SU-DHL-6 (cell line): ENCODE measurements around the gene PRDM4.
A peak's percentile ranks its signal among the peaks of the same experiment; 100 is the strongest.

Experiments
- H2AFZ ChIP-seq: fragments of 200-600 bp; sonication (generic); 2 replicates; pipeline ENCODE4 v1.6.1; 2014; ENCODE audit warnings: low read depth, mild to moderate bottlenecking, moderate library complexity, mixed read lengths, antibody characterized with exemption, low read length; ENCODE audit not compliant: severe bottlenecking
- H3F3A ChIP-seq: fragments of 200-600 bp; shearing (Covaris generic); 2 replicates; pipeline ENCODE4 v1.6.0; 2016; ENCODE audit warnings: antibody characterized with exemption, mild to moderate bottlenecking; ENCODE audit not compliant: insufficient read depth
- H3K27ac ChIP-seq: fragments of 200-600 bp; sonication (generic); 2 replicates; pipeline ENCODE4 v1.5.1; 2016; ENCODE audit warnings: low read depth, mild to moderate bottlenecking, low read length, moderate library complexity, mixed read lengths
- H3K27me3 ChIP-seq: fragments of 200-600 bp; sonication (generic), shearing (Covaris generic); 2 replicates; pipeline ENCODE4 v1.6.0; 2014; ENCODE audit warnings: mild to moderate bottlenecking, low read length
- H3K36me3 ChIP-seq: fragments of 200-600 bp; sonication (generic); 2 replicates; pipeline ENCODE4 v1.6.1; 2014; ENCODE audit warnings: mild to moderate bottlenecking, low read length, mixed read lengths
- H3K4me2 ChIP-seq: fragments of 300-600, 200-600 bp; shearing (Covaris generic), sonication (generic); 2 replicates; pipeline ENCODE4 v1.6.0; 2014; ENCODE audit warnings: low read length, low read depth, mild to moderate bottlenecking; ENCODE audit not compliant: poor library complexity, severe bottlenecking
- H3K4me3 ChIP-seq: fragments of 200-600 bp; sonication (generic); 2 replicates; pipeline ENCODE4 v1.5.1; 2014; ENCODE audit warnings: antibody characterized with exemption, low read length, mild to moderate bottlenecking, mixed read lengths; ENCODE audit not compliant: insufficient read depth, poor library complexity, severe bottlenecking
- H3K79me2 ChIP-seq: fragments of 200-600 bp; sonication (generic); 2 replicates; pipeline ENCODE4 v1.6.1; 2014; ENCODE audit warnings: mild to moderate bottlenecking, low read length, moderate library complexity; ENCODE audit not compliant: insufficient read depth
- H3K9ac ChIP-seq: fragments of 200-600 bp; sonication (generic); 2 replicates; pipeline ENCODE4 v1.7.0; 2014; ENCODE audit warnings: mild to moderate bottlenecking, low read length
- H3K9me2 ChIP-seq: fragments of 200-600 bp; sonication (generic); replicated peaks from 2 replicates; pipeline ENCODE4 v1.6.1; 2014; ENCODE audit warnings: low read length; ENCODE audit not compliant: insufficient read depth
- H3K9me3 ChIP-seq: fragments of 200-600 bp; sonication (generic); 2 replicates; pipeline ENCODE4 v1.6.1; 2014; ENCODE audit warnings: low read length, mixed read lengths; ENCODE audit not compliant: insufficient read depth
- H4K20me1 ChIP-seq: fragments of 200-600 bp; sonication (generic); 2 replicates; pipeline ENCODE4 v1.6.1; 2014; ENCODE audit warnings: low read depth, mild to moderate bottlenecking, antibody characterized with exemption, low read length, moderate library complexity, mixed read lengths
- CTCF ChIP-seq: fragments of 200-600 bp; sonication (generic); IDR thresholded peaks from one replicate; pipeline ENCODE4 v1.5.1; 2017; ENCODE audit warnings: antibody characterized with exemption, mild to moderate bottlenecking, low read length, moderate library complexity; ENCODE audit not compliant: insufficient read depth, poor library complexity, severe bottlenecking
- EZH2phosphoT487 ChIP-seq: fragments of 200-600 bp; sonication (generic), shearing (Covaris generic); conservative IDR thresholded peaks from 2 replicates; pipeline ENCODE4 v1.6.1; 2018; ENCODE audit warnings: mild to moderate bottlenecking, antibody characterized with exemption, low read length, moderate library complexity, mixed read lengths

The PRDM4 gene

GRCh38 chr12:107749083-107749482, 11.9 kb downstream of the PRDM4 start:
- H3K36me3 ChIP-seq = peaks cover 18% of the 10 kb centered on the region; the same call in 1 of the 2 replicates
- TF ChIP-seq EZH2phosphoT487 (no peak), CTCF (no peak)
- H2AFZ ChIP-seq = no peak overlapping the region
- H3K9me2 ChIP-seq = no peaks in the 10 kb centered on the region
- 0 out of 2 replicates have a peak, but pooled peaks cover 3% of the 10 kb centered on the region for H3F3A ChIP-seq
- H3K27ac ChIP-seq = no peak overlapping the region
- H3K4me2 ChIP-seq = no peak overlapping the region
- no peaks in the 10 kb centered on the region for H3K27me3 ChIP-seq
- H3K79me2 ChIP-seq = no peaks in the 10 kb centered on the region
- H3K4me3 ChIP-seq = no peak overlapping the region
- 0 out of 2 replicates have a peak, but pooled peaks cover 7% of the 10 kb centered on the region for H4K20me1 ChIP-seq
- H3K9ac ChIP-seq = no peak overlapping the region
- H3K9me3 ChIP-seq = no peaks in the 10 kb centered on the region

DNA sequence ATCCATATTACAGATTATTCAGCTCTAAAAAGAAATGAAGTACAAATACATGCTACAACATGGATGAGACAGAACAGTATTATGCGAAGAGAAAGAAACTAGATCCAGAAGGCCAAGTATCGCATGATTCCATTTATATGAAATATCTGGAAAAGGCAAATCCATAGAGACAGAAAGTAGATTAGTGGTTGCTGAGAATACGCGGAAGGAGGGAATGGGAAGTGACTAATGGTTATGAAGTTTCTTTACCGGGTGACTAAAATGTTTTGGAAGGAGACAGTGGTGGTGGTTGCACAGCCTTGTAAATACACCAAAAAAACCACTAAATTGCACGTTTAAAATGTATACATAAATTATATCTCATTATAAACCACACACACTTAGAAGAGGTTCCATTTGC, 12.5 kb downstream of the PRDM4 start:
- no peak overlapping the region for H2AFZ ChIP-seq
- H3K79me2 ChIP-seq = no peaks in the 10 kb centered on the region
- H3K4me3 ChIP-seq = no peak overlapping the region
- no peak overlapping the region for H3K4me2 ChIP-seq
- H3K9me2 ChIP-seq = no peaks in the 10 kb centered on the region
- peaks cover 16% of the 10 kb centered on the region; the same call in 1 of the 2 replicates for H3K36me3 ChIP-seq
- no peak for TF ChIP-seq CTCF
- H3K9ac ChIP-seq = no peak overlapping the region
- H3F3A ChIP-seq = 0 out of 2 replicates have a peak, but pooled peaks cover 3% of the 10 kb centered on the region
- no peaks in the 10 kb centered on the region for H3K27me3 ChIP-seq
- 0 out of 2 replicates have a peak, but pooled peaks cover 7% of the 10 kb centered on the region for H4K20me1 ChIP-seq
- H3K27ac ChIP-seq = no peak overlapping the region
- H3K9me3 ChIP-seq = no peaks in the 10 kb centered on the region

DNA sequence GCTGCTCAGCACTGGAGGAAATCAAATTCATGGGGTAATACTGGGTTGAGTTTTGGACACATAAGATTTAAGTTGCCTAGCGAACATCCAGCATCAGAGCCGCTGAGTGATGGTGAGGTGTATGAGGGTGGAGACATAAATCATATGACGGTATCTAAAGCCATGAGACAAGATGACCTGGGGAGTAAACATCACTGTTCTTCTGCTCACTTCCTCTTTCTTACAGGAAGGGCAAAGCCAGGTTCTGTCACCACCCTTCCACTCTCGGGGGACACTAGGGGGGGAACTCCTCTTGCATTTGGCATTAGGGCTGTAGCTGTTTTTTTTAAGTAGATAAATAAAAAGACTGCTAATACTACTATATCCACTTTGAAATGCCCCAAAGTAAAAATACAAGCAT, 24.0 kb downstream of the PRDM4 start:
- H3K4me3 ChIP-seq = no peak overlapping the region
- H3K9ac ChIP-seq = no peak overlapping the region
- no peaks in the 10 kb centered on the region for H3K79me2 ChIP-seq
- H2AFZ ChIP-seq = no peak overlapping the region
- H3K27me3 ChIP-seq = no peaks in the 10 kb centered on the region
- H3F3A ChIP-seq = no peaks in the 10 kb centered on the region
- no peaks in the 10 kb centered on the region for H3K9me2 ChIP-seq
- TF ChIP-seq EZH2phosphoT487 (no peak), CTCF (no peak)
- H3K9me3 ChIP-seq = no peaks in the 10 kb centered on the region
- H3K4me2 ChIP-seq = peak overlapping the region; percentile 6
- peaks cover 28% of the 10 kb centered on the region for H3K36me3 ChIP-seq
- no peak overlapping the region for H3K27ac ChIP-seq
- H4K20me1 ChIP-seq = peaks cover 3% of the 10 kb centered on the region; the same call in 1 of the 2 replicates
